ENCODE data around the gene ACACA.

Gene ACACA

GRCh38 chr17:37134050-37134449, 272.6 kb downstream of the ACACA start:
- no peak overlapping the region for H3K27ac ChIP-seq
- TF ChIP-seq ZFX (IDR thresholded peaks at IDR 0.05), result no peak
- no peak for TF ChIP-seq CTCF (conservative IDR thresholded peaks at IDR 0.05)

GRCh38 chr17:37133136-37133535, 273.5 kb downstream of the ACACA start:
- H3K27ac ChIP-seq, result no peak overlapping the region
- no peak for TF ChIP-seq CTCF (conservative IDR thresholded peaks at IDR 0.05)

- TF ChIP-seq ZFX (IDR thresholded peaks at IDR 0.05) (no peak), CTCF (conservative IDR thresholded peaks at IDR 0.05) (no peak)
- no peak overlapping the region for H3K27ac ChIP-seq
Measured at GRCh38 chr17:37131669-37132611, 274.7 kb downstream of the ACACA start.

GRCh38 chr17:37130984-37131446, 275.6 kb downstream of the ACACA start:
- H3K27ac ChIP-seq, result no peak overlapping the region
- TF ChIP-seq CTCF (conservative IDR thresholded peaks at IDR 0.05) (no peak), ZFX (IDR thresholded peaks at IDR 0.05) (no peak)

GRCh38 chr17:37124821-37125173, 281.8 kb downstream of the ACACA start:
- TF ChIP-seq CTCF (conservative IDR thresholded peaks at IDR 0.05), result no peak
- no peak for TF ChIP-seq ZFX (IDR thresholded peaks at IDR 0.05)
- H3K27ac ChIP-seq, result no peak overlapping the region

GRCh38 chr17:37123941-37124820, 282.5 kb downstream of the ACACA start:
- no peak for TF ChIP-seq ZFX (IDR thresholded peaks at IDR 0.05)
- no peak for TF ChIP-seq CTCF (conservative IDR thresholded peaks at IDR 0.05)
- no peak overlapping the region for H3K27ac ChIP-seq

- TF ChIP-seq ZFX (IDR thresholded peaks at IDR 0.05) (no peak), CTCF (conservative IDR thresholded peaks at IDR 0.05) (no peak)
- no peak overlapping the region for H3K27ac ChIP-seq
Measured at GRCh38 chr17:37123386-37123785, 283.2 kb downstream of the ACACA start.

Measured in C4-2B (cell line).